AG09319 (cell line): ENCODE measurements around the gene PRDM5.

Source experiments
- DNase-seq: peaks from one replicate; pipeline ENCODE4 v3.0.0-alpha.2; 2010; ENCODE audit warnings: low read depth; ENCODE audit errors: extremely low read depth
- CTCF ChIP-seq: IDR thresholded peaks from 2 replicates; pipeline ENCODE4 v1.5.1; 2011; ENCODE audit warnings: low read depth, mild to moderate bottlenecking, inconsistent platforms, low read length, moderate library complexity

The PRDM5 gene

DNA sequence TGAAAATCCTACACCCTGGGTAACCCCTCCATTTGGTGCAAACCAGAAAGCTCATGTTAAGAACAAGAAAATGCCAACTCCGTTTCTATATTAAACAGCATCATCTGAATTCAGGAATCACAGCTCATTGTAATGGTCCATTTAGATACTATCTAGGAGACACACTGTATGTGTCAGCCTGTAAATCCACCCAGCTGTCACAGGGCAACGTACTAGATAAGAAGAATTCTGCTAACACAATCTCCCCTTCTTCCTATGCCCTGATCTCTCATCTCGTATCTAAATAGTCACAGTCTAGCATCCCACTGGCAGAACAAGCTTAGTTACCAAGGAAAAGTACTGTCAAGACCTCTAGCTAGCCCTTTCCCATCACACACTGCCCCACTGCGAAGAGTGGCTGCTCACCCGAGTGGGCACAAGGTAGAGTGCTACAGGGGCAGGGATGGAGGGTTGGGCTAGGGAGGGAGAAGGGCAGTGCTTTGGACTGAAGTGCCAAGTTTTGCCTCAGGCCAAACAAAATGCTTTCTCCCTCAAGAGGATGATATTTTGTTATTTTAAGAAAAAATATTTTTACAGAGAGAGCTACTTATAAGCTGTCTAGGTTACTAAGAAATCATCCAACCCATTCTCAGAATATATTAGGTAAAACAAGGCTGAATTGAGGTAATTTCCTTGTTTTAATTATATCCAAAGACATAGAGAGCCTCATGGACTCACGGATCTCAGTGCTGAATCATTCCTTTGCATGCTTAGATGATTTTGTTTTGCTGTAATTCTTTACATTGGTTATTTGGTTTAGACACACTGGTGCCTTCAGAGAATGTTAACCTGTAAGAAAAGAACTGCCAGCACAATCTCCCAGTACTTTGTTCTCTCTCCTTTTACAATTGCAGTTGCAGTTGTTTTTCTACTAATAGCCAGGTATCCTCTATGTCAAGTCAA is 196.6 kb downstream of the PRDM5 start:
- no peak for DNase-seq
- TF ChIP-seq CTCF: no peak

GRCh38 chr4:120724656-120725055 is 197.9 kb downstream of the PRDM5 start:
- TF ChIP-seq CTCF: no peak
- DNase-seq: no peak

- TF ChIP-seq CTCF: no peak
- DNase-seq: no peak
Observed at GRCh38 chr4:120723986-120724385, 198.5 kb downstream of the PRDM5 start.

- DNase-seq: no peak
- no peak for TF ChIP-seq CTCF
Observed at GRCh38 chr4:120723105-120723504, 199.4 kb downstream of the PRDM5 start.

DNA sequence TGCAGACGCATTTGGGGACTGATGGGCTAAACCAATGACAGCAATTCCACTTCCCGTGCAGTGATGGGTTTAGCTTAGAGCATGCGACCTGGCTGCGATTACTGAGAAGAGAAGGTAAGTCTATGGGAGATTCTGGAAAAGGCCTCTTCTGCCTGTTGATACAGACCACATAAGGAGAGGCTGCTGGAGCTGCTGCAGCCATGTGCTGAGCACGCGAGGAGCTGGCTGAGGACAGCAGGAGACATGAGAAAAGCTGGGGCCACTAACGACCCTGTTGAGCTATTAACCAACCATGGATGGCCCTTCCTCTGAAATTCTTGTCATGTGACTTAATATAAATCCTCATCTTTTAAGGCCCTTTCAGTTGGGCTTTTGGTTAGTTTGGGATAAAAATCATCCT is 199.9 kb downstream of the PRDM5 start:
- no peak for DNase-seq
- no peak for TF ChIP-seq CTCF

DNA sequence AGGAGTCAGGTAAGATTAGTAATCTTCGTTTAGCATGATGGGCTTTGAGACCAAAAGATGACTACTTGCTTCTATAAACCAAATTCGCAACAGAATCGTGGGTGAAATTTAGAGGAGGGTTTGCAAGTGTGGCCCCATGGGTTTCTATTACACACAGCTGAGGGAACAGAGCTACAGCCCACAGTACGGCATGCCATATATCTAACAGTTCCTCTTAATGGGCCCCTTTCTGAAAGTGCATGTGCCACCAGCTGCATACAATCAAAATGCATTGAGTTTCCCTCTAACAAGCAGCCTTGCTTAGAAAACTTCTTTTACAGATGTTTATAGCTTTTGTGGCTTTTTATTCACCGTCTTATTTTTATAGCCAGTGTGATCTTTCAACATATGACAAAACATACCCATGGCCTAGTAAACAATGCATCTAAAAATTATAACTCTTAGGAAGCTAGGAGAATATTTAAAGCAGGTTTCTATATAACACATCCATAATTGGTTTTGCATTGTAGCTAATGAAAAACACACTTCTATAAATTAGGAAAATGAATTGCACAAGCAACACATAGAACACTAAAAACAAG is 202.1 kb downstream of the PRDM5 start:
- DNase-seq: no peak
- no peak for TF ChIP-seq CTCF

- TF ChIP-seq CTCF: peak; percentile 84
Observed at GRCh38 chr4:120718979-120719566, 203.5 kb downstream of the PRDM5 start.

More at GRCh38 chr4:120718979-120719566, 203.5 kb downstream of the PRDM5 start:
- DNase-seq: no peak
